CD14-positive monocyte (primary cell): ENCODE data around the gene CDK7. TPM values are rescaled to one million over a fixed set of nuclear protein-coding genes. Genes with fewer than 3 reads are reported as not detected.

ENCODE experiments used
- DNase-seq, 3 donors: peaks; one replicate each; pipeline ENCODE4 v3.0.0-alpha.2; 2011 to 2022
- H2AFZ ChIP-seq: 2 replicates; pipeline ENCODE4 v1.6.0; 2012; ENCODE audit warnings: mild to moderate bottlenecking, low read depth, low read length, inconsistent platforms; ENCODE audit not compliant: insufficient read depth, poor library complexity, severe bottlenecking
- H3K27ac ChIP-seq, 2 donors: 1 replicate in 1 of 2; 2 replicates in 1 of 2; pipeline ENCODE4 v1.5.1; 2012 to 2013; ENCODE audit warnings: low read length in 2 of 2, control low read depth in 1 of 2, inconsistent platforms in 1 of 2, low read depth in 1 of 2, mild to moderate bottlenecking in 1 of 2
- H3K27me3 ChIP-seq, 2 donors: one replicate each; pipeline versions ENCODE4 v1.6.0 to v1.6.1; 2011 to 2013; ENCODE audit warnings: low read length in 2 of 2; ENCODE audit not compliant: control insufficient read depth in 2 of 2, insufficient read depth in 2 of 2
- H3K36me3 ChIP-seq, 2 donors: replicated peaks in 1 of 2; 1 replicate in 1 of 2; 2 replicates in 1 of 2; pipeline versions ENCODE4 v1.5.1 to v1.6.1; 2012 to 2013; ENCODE audit warnings: low read length in 2 of 2, control low read depth in 1 of 2, inconsistent platforms in 1 of 2, mild to moderate bottlenecking in 1 of 2; ENCODE audit not compliant: insufficient read depth in 2 of 2, control insufficient read depth in 1 of 2
- H3K4me1 ChIP-seq, 2 donors: 1 replicate in 1 of 2; 2 replicates in 1 of 2; pipeline versions ENCODE4 v1.5.1 to v1.6.1; 2012 to 2013; ENCODE audit warnings: low read length in 2 of 2, control low read depth in 1 of 2, inconsistent platforms in 1 of 2, mild to moderate bottlenecking in 1 of 2, moderate library complexity in 1 of 2; ENCODE audit not compliant: insufficient read depth in 2 of 2, control insufficient read depth in 1 of 2
- H3K4me2 ChIP-seq: replicated peaks from 2 replicates; pipeline ENCODE3; 2012; ENCODE audit warnings: low read length, moderate library complexity, mild to moderate bottlenecking; ENCODE audit not compliant: poor library complexity, severe bottlenecking; ENCODE audit errors: extremely low read depth
- H3K4me3 ChIP-seq, 3 experiments: fragments of 200-600 bp in 1 of 3; sonication (generic) in 1 of 3; replicated peaks in 1 of 3; 1 replicate in 2 of 3; 2 replicates in 1 of 3; pipeline ENCODE4 v1.5.1; 2011 to 2013; ENCODE audit warnings: low read length in 3 of 3, mild to moderate bottlenecking in 3 of 3, control low read depth in 2 of 3, low read depth in 2 of 3, inconsistent platforms in 1 of 3, moderate library complexity in 1 of 3
- H3K79me2 ChIP-seq: 2 replicates; pipeline ENCODE4 v1.6.0; 2012; ENCODE audit warnings: mild to moderate bottlenecking, control low read depth, inconsistent platforms, low read length, moderate library complexity; ENCODE audit not compliant: insufficient read depth
- H3K9ac ChIP-seq: 2 replicates; pipeline ENCODE4 v1.6.0; 2017; ENCODE audit warnings: low read length, mild to moderate bottlenecking; ENCODE audit not compliant: insufficient read depth, poor library complexity, severe bottlenecking
- H3K9me3 ChIP-seq, 2 donors: replicated peaks in 1 of 2; 1 replicate in 1 of 2; 2 replicates in 1 of 2; pipeline versions ENCODE4 v1.5.1 to v1.6.1; 2012 to 2013; ENCODE audit warnings: low read length in 2 of 2, control low read depth in 1 of 2; ENCODE audit not compliant: control insufficient read depth in 1 of 2, insufficient read depth in 1 of 2
- H4K20me1 ChIP-seq: 2 replicates; pipeline ENCODE4 v1.6.0; 2012; ENCODE audit warnings: mild to moderate bottlenecking, low read length, control low read depth, moderate library complexity; ENCODE audit not compliant: insufficient read depth
- H3K27ac Mint-ChIP-seq, 7 donors: one replicate each; pipeline ENCODE4 v1.8.0; 2020; ENCODE audit warnings: mild to moderate bottlenecking in 7 of 7, mixed read lengths in 7 of 7, moderate library complexity in 6 of 7, inconsistent platforms in 2 of 7
- H3K27me3 Mint-ChIP-seq, 3 donors: one replicate each; pipeline ENCODE4 v1.8.0; 2021 to 2022; ENCODE audit warnings: low read depth in 3 of 3, mild to moderate bottlenecking in 3 of 3, mixed read lengths in 3 of 3, moderate library complexity in 3 of 3, inconsistent platforms in 1 of 3
- H3K36me3 Mint-ChIP-seq, 2 donors: one replicate each; pipeline ENCODE4 v1.8.0; 2020; ENCODE audit warnings: mixed read lengths in 2 of 2, inconsistent platforms in 1 of 2, mild to moderate bottlenecking in 1 of 2
- H3K4me1 Mint-ChIP-seq: one replicate; pipeline ENCODE4 v1.8.0; 2020; ENCODE audit warnings: mild to moderate bottlenecking, mixed read lengths
- H3K4me3 Mint-ChIP-seq, 2 donors: one replicate each; pipeline ENCODE4 v1.8.0; 2020; ENCODE audit warnings: mild to moderate bottlenecking in 2 of 2, mixed read lengths in 2 of 2, moderate library complexity in 1 of 2
- H3K9me3 Mint-ChIP-seq, 7 donors: one replicate each; pipeline ENCODE4 v1.8.0; 2020 to 2022; ENCODE audit warnings: mixed read lengths in 7 of 7, mild to moderate bottlenecking in 6 of 7, moderate library complexity in 6 of 7, inconsistent platforms in 2 of 7
- WGBS: methylation state at CpG from one replicate; pipeline ENCODE4 v1.1.5; 2013; ENCODE audit warnings: missing lambda C conversion rate; ENCODE audit not compliant: insufficient coverage; 5-methylcytosine and 5-hydroxymethylcytosine counted together
- intact Hi-C, 2 donors: fragments of 100-400 bp; cut with micrococcal nuclease; formaldehyde crosslinking; loops; one replicate each; pipeline versions ENCODE4 v1.15.0 to v1.15.1; 2023
- polyA plus RNA-seq, 3 donors: library from polyadenylated mRNA; depleted of rRNA in 1 of 3; unstranded in 2 of 3; stranded (reverse) in 1 of 3; fragments of 300-500 nt in 2 of 3; fragments of >200 nt in 1 of 3; fragmentation: Illumina TruSeq in 2 of 3; gene quantifications; 1 replicate in 2 of 3; 2 replicates in 1 of 3; pipeline ENCODE4 v1.2.3, GENCODE V29; 2012 to 2021
- TF ChIP-seq, protein P1 (sequence below): fragments of 200-600 bp; IDR thresholded peaks from one replicate; pipeline ENCODE4 v1.8.0; 2022; ENCODE audit warnings: antibody characterized with exemption, mild to moderate bottlenecking

Gene CDK7
- polyA plus RNA-seq, 3 donors: 12.4 to 20.4 (median 14.4) TPM

DNA sequence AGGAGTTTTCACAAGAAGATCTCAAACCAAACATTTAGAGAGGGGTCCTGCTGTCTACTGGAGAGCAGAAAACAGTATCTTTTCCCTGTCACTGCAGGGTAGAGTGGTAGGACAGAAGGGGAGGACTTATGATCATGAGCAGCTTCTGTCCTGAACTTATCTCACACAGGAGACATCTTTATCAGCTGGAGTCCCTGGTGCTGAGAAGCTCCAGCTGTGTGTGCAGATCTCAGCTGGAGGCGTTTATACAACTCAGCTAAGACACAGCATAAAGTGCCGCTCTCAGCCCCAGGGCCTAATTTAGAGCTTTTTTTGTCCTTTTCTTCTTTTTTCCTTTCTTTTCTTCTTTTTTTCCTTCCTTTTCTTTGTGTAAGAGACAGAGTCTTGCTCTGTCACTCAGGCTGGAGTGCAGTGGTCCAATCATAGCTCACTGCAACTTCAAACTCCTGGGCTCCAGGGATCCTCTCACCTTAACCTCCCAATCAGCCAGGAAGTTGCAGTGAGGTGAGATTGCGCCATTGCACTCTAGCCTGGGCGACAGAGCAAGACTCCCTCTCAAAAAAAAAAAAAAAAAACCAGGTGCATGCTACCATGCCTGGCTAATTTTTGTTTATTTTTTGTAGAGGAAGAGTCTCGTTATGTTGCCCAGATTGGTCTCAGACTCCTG, 66.0 kb downstream of the CDK7 start:
- Mint-ChIP-seq H3K4me1 (peaks cover 1% of the 10 kb centered on the region), H3K4me3 (no peak overlapping the region), H3K36me3 (peaks cover 26 to 31% of the 10 kb centered on the region in 2 donors), H3K27ac (peak overlapping the region in 3 of 7 donors; percentile 16 to 65 (median 55)), H3K9me3 (no peaks in the 10 kb centered on the region), H3K27me3 (no peaks in the 10 kb centered on the region)
- Histone ChIP-seq H3K4me1 (no peaks in the 10 kb centered on the region), H3K9me3 (no peaks in the 10 kb centered on the region), H3K4me2 (no peak overlapping the region), H3K9ac (no peak overlapping the region), H3K36me3 (peaks cover 6 to 25% of the 10 kb centered on the region in 2 donors), H2AFZ (no peak overlapping the region), H4K20me1 (no peaks in the 10 kb centered on the region), H3K79me2 (no peaks in the 10 kb centered on the region), H3K4me3 (no peak overlapping the region), H3K27me3 (no peaks in the 10 kb centered on the region), H3K27ac (no peak overlapping the region)
- WGBS: 100% methylated on average over 1 of the region's 5 CpGs
- intact Hi-C loops: no loop called here
- TF ChIP-seq, protein P1, sequence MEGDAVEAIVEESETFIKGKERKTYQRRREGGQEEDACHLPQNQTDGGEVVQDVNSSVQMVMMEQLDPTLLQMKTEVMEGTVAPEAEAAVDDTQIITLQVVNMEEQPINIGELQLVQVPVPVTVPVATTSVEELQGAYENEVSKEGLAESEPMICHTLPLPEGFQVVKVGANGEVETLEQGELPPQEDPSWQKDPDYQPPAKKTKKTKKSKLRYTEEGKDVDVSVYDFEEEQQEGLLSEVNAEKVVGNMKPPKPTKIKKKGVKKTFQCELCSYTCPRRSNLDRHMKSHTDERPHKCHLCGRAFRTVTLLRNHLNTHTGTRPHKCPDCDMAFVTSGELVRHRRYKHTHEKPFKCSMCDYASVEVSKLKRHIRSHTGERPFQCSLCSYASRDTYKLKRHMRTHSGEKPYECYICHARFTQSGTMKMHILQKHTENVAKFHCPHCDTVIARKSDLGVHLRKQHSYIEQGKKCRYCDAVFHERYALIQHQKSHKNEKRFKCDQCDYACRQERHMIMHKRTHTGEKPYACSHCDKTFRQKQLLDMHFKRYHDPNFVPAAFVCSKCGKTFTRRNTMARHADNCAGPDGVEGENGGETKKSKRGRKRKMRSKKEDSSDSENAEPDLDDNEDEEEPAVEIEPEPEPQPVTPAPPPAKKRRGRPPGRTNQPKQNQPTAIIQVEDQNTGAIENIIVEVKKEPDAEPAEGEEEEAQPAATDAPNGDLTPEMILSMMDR: no peak
- no peak for DNase-seq

DNA sequence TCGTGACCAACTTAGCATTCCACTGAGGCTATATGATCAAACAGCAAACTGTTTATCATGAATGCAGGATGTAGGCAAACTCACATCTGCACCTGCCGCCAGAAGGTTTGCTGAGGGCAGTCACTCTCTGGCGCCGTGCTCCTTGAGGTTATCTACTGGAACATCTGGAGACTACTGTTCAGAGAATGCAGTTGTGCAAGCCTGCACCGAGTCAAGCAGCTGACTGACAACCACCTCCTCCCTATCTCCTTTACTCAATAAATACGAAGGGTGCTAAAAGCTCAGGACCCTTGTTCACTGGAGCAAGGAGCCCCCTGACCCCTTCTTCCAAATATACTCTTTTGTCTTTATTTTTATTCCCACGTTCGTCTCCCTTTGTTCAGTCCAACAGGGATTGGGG, 70.8 kb downstream of the CDK7 start:
- Mint-ChIP-seq H3K27me3 (no peaks in the 10 kb centered on the region), H3K36me3 (peaks cover 51 to 67% of the 10 kb centered on the region in 2 donors), H3K4me1 (no peaks in the 10 kb centered on the region), H3K4me3 (no peak overlapping the region), H3K27ac (no peak overlapping the region), H3K9me3 (peaks cover 5 to 18% (median 16%) of the 10 kb centered on the region in 7 donors)
- DNase-seq: no peak
- H2AFZ ChIP-seq: no peak overlapping the region
- TF ChIP-seq, protein P1: no peak
- no peaks in the 10 kb centered on the region for H4K20me1 ChIP-seq
- no peaks in the 10 kb centered on the region for H3K4me1 ChIP-seq
- peaks cover 5 to 7% of the 10 kb centered on the region in 2 donors for H3K9me3 ChIP-seq
- intact Hi-C loops: no loop called here
- H3K27me3 ChIP-seq: no peaks in the 10 kb centered on the region
- 97% methylated on average over 6 of the region's 8 CpGs for WGBS
- H3K27ac ChIP-seq: no peak overlapping the region
- no peak overlapping the region for H3K9ac ChIP-seq
- H3K36me3 ChIP-seq: peaks cover 12 to 53% of the 10 kb centered on the region in 2 donors
- no peak overlapping the region for H3K4me3 ChIP-seq
- no peak overlapping the region for H3K4me2 ChIP-seq
- H3K79me2 ChIP-seq: no peaks in the 10 kb centered on the region
